ENCODE measurements around the gene FILIP1. TPM values are rescaled to one million over a fixed set of nuclear protein-coding genes. Genes with fewer than 3 reads are reported as not detected.

FILIP1 gene
- total and polyA plus RNA-seq, 4 donors: 2.0 to 10.4 (median 5.4) TPM

GRCh38 chr6:75284632-75285282, 208.8 kb downstream of the FILIP1 start, which contains the start of gene TMEM30A:
TMEM30A (minus strand) TSS chr6:75284792; CDS start chr6:75284638, 154 bp downstream.
- H3K4me3 ChIP-seq (ENCODE audit: low read depth, low read length): peak within 1 kb of the TSS; percentile 95
- peak; percentile 91 to 100 (median 94) for DNase-seq (ENCODE audit: low read depth in 4 of 6, low spot score in 6 of 6)
- no peaks in the 10 kb centered on the region for H3K27me3 ChIP-seq (ENCODE audit: control insufficient read depth, insufficient read depth, low read length)
- no peaks in the 10 kb centered on the region for H3K9me3 ChIP-seq (ENCODE audit: control insufficient read depth, insufficient read depth, low read length)
- H3K27ac ChIP-seq (ENCODE audit: low read depth, low read length): peak within 1 kb of the TSS; percentile 93
- no peaks in the 10 kb centered on the region for H3K36me3 ChIP-seq (ENCODE audit: control insufficient read depth, insufficient read depth, low read length)
- WGBS (ENCODE audit: insufficient coverage): 0% methylated on average over 52 of the region's 55 CpGs
- peaks cover 6% of the 10 kb centered on the region for H3K4me1 ChIP-seq (ENCODE audit: control insufficient read depth, insufficient read depth, low read length)

- H3K27ac ChIP-seq (ENCODE audit: low read depth, low read length): peak overlapping the region; percentile 93
- H3K9me3 ChIP-seq (ENCODE audit: control insufficient read depth, insufficient read depth, low read length): no peaks in the 10 kb centered on the region
- peak overlapping the region; percentile 95 for H3K4me3 ChIP-seq (ENCODE audit: low read depth, low read length)
- no peaks in the 10 kb centered on the region for H3K36me3 ChIP-seq (ENCODE audit: control insufficient read depth, insufficient read depth, low read length)
- no peaks in the 10 kb centered on the region for H3K27me3 ChIP-seq (ENCODE audit: control insufficient read depth, insufficient read depth, low read length)
- peak in 4 of 6 donors; percentile 49 to 81 (median 64) for DNase-seq (ENCODE audit: low read depth in 4 of 6, low spot score in 6 of 6)
- H3K4me1 ChIP-seq (ENCODE audit: control insufficient read depth, insufficient read depth, low read length): peaks cover 4% of the 10 kb centered on the region
- WGBS (ENCODE audit: insufficient coverage): 0% methylated on average over 25 of the region's 36 CpGs
Observed at GRCh38 chr6:75283907-75284631, 209.5 kb downstream of the FILIP1 start.

- Histone ChIP-seq H3K4me3 (ENCODE audit: low read depth, low read length) (peak overlapping the region; percentile 14), H3K27ac (ENCODE audit: low read depth, low read length) (no peak overlapping the region), H3K4me1 (ENCODE audit: control insufficient read depth, insufficient read depth, low read length) (peaks cover 4% of the 10 kb centered on the region), H3K27me3 (ENCODE audit: control insufficient read depth, insufficient read depth, low read length) (no peaks in the 10 kb centered on the region), H3K9me3 (ENCODE audit: control insufficient read depth, insufficient read depth, low read length) (no peaks in the 10 kb centered on the region), H3K36me3 (ENCODE audit: control insufficient read depth, insufficient read depth, low read length) (no peaks in the 10 kb centered on the region)
- no CpG with 5 or more reads among the region's 2 CpGs for WGBS (ENCODE audit: insufficient coverage)
- DNase-seq (ENCODE audit: low read depth in 4 of 6, low spot score in 6 of 6): no peak
Observed at GRCh38 chr6:75282706-75283105, 210.9 kb downstream of the FILIP1 start.

GRCh38 chr6:75281653-75282052, 211.9 kb downstream of the FILIP1 start:
- H3K36me3 ChIP-seq (ENCODE audit: control insufficient read depth, insufficient read depth, low read length): no peaks in the 10 kb centered on the region
- no peak for DNase-seq (ENCODE audit: low read depth in 4 of 6, low spot score in 6 of 6)
- no peak overlapping the region for H3K4me3 ChIP-seq (ENCODE audit: low read depth, low read length)
- H3K9me3 ChIP-seq (ENCODE audit: control insufficient read depth, insufficient read depth, low read length): no peaks in the 10 kb centered on the region
- no peaks in the 10 kb centered on the region for H3K27me3 ChIP-seq (ENCODE audit: control insufficient read depth, insufficient read depth, low read length)
- H3K27ac ChIP-seq (ENCODE audit: low read depth, low read length): no peak overlapping the region
- H3K4me1 ChIP-seq (ENCODE audit: control insufficient read depth, insufficient read depth, low read length): peaks cover 4% of the 10 kb centered on the region

GRCh38 chr6:75280131-75280855, 213.3 kb downstream of the FILIP1 start:
- 83% methylated on average over 3 of the region's 4 CpGs for WGBS (ENCODE audit: insufficient coverage)
- Histone ChIP-seq H3K4me1 (ENCODE audit: control insufficient read depth, insufficient read depth, low read length) (no peaks in the 10 kb centered on the region), H3K36me3 (ENCODE audit: control insufficient read depth, insufficient read depth, low read length) (no peaks in the 10 kb centered on the region), H3K27me3 (ENCODE audit: control insufficient read depth, insufficient read depth, low read length) (no peaks in the 10 kb centered on the region), H3K27ac (ENCODE audit: low read depth, low read length) (no peak overlapping the region), H3K9me3 (ENCODE audit: control insufficient read depth, insufficient read depth, low read length) (no peaks in the 10 kb centered on the region), H3K4me3 (ENCODE audit: low read depth, low read length) (no peak overlapping the region)
- no peak for DNase-seq (ENCODE audit: low read depth in 4 of 6, low spot score in 6 of 6)

- H3K4me3 ChIP-seq (ENCODE audit: low read depth, low read length): no peak overlapping the region
- WGBS (ENCODE audit: insufficient coverage): no CpG with 5 or more reads among the region's 2 CpGs
- no peak for DNase-seq (ENCODE audit: low read depth in 4 of 6, low spot score in 6 of 6)
- no peaks in the 10 kb centered on the region for H3K9me3 ChIP-seq (ENCODE audit: control insufficient read depth, insufficient read depth, low read length)
- no peaks in the 10 kb centered on the region for H3K4me1 ChIP-seq (ENCODE audit: control insufficient read depth, insufficient read depth, low read length)
- H3K36me3 ChIP-seq (ENCODE audit: control insufficient read depth, insufficient read depth, low read length): no peaks in the 10 kb centered on the region
- H3K27me3 ChIP-seq (ENCODE audit: control insufficient read depth, insufficient read depth, low read length): no peaks in the 10 kb centered on the region
- H3K27ac ChIP-seq (ENCODE audit: low read depth, low read length): no peak overlapping the region
Observed at GRCh38 chr6:75279418-75279817, 214.2 kb downstream of the FILIP1 start.

- H3K36me3 ChIP-seq (ENCODE audit: control insufficient read depth, insufficient read depth, low read length): no peaks in the 10 kb centered on the region
- H3K9me3 ChIP-seq (ENCODE audit: control insufficient read depth, insufficient read depth, low read length): no peaks in the 10 kb centered on the region
- H3K27ac ChIP-seq (ENCODE audit: low read depth, low read length): no peak overlapping the region
- 67% methylated on average over 1 of the region's 4 CpGs for WGBS (ENCODE audit: insufficient coverage)
- no peaks in the 10 kb centered on the region for H3K4me1 ChIP-seq (ENCODE audit: control insufficient read depth, insufficient read depth, low read length)
- no peak for DNase-seq (ENCODE audit: low read depth in 4 of 6, low spot score in 6 of 6)
- H3K4me3 ChIP-seq (ENCODE audit: low read depth, low read length): no peak overlapping the region
- no peaks in the 10 kb centered on the region for H3K27me3 ChIP-seq (ENCODE audit: control insufficient read depth, insufficient read depth, low read length)
Observed at GRCh38 chr6:75278474-75279077, 215.0 kb downstream of the FILIP1 start.

GRCh38 chr6:75275067-75275466, 218.5 kb downstream of the FILIP1 start:
- Histone ChIP-seq H3K9me3 (ENCODE audit: control insufficient read depth, insufficient read depth, low read length) (no peaks in the 10 kb centered on the region), H3K27ac (ENCODE audit: low read depth, low read length) (no peak overlapping the region), H3K4me3 (ENCODE audit: low read depth, low read length) (no peak overlapping the region), H3K27me3 (ENCODE audit: control insufficient read depth, insufficient read depth, low read length) (no peaks in the 10 kb centered on the region), H3K4me1 (ENCODE audit: control insufficient read depth, insufficient read depth, low read length) (no peaks in the 10 kb centered on the region), H3K36me3 (ENCODE audit: control insufficient read depth, insufficient read depth, low read length) (no peaks in the 10 kb centered on the region)
- no peak for DNase-seq (ENCODE audit: low read depth in 4 of 6, low spot score in 6 of 6)

- WGBS (ENCODE audit: insufficient coverage): no CpG with 5 or more reads among the region's 4 CpGs
- Histone ChIP-seq H3K4me1 (ENCODE audit: control insufficient read depth, insufficient read depth, low read length) (no peaks in the 10 kb centered on the region), H3K27me3 (ENCODE audit: control insufficient read depth, insufficient read depth, low read length) (no peaks in the 10 kb centered on the region), H3K9me3 (ENCODE audit: control insufficient read depth, insufficient read depth, low read length) (no peaks in the 10 kb centered on the region), H3K36me3 (ENCODE audit: control insufficient read depth, insufficient read depth, low read length) (no peaks in the 10 kb centered on the region), H3K4me3 (ENCODE audit: low read depth, low read length) (no peak overlapping the region), H3K27ac (ENCODE audit: low read depth, low read length) (no peak overlapping the region)
- no peak for DNase-seq (ENCODE audit: low read depth in 4 of 6, low spot score in 6 of 6)
Observed at GRCh38 chr6:75273009-75273408, 220.6 kb downstream of the FILIP1 start.

Data from spinal cord (tissue), 10 donors.